GM21515 (cell line): ENCODE results near the gene TCEA2.

Experiments
- ATAC-seq: cut with Tn5 transposase; IDR thresholded peaks from one replicate; pipeline ENCODE4 v1.9.1; 2021; ENCODE audit not compliant: unreplicated experiment

TCEA2 gene

DNA sequence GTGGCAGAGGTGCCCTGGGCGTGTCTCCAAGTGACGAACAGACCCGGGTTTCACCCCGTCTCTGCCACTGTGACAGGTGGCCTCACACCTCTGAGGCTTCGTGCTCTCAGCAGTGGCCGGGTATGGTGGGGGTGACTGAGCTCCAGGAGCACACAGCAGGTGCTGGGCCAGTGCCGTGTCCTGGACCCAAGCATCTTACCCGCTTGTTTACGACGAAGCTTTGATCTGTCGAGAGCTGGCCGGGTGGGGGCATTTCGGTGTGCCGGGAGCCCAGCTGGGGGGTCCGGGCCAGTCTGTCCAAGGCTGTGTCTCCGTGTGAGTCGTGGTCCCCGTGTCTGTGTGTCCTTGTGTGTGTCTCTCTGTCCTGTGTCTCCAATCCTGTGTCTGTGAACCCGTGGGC lies 28.3 kb downstream of the TCEA2 start:
- no peak for ATAC-seq

DNA sequence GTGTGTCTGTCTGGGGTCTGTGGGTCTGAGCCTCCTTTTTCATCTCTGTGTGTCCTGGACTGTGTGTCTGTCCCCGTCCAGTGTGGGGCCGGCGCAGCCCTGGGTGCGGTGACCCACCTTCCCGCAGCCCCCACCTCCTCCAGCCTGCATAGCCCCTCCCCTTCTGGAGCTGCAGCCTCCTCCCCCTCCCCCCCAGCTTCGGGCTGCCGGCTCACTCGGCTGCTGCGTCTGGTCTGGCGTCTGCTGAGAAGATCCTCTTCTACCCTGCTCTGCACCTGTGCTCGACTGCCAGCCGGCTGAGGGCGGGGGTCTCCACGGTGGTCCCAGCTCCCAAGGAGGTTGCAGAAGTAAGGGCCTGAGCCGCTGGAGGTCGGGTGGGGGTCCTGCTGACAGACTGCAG lies 28.8 kb downstream of the TCEA2 start:
- no peak for ATAC-seq

DNA sequence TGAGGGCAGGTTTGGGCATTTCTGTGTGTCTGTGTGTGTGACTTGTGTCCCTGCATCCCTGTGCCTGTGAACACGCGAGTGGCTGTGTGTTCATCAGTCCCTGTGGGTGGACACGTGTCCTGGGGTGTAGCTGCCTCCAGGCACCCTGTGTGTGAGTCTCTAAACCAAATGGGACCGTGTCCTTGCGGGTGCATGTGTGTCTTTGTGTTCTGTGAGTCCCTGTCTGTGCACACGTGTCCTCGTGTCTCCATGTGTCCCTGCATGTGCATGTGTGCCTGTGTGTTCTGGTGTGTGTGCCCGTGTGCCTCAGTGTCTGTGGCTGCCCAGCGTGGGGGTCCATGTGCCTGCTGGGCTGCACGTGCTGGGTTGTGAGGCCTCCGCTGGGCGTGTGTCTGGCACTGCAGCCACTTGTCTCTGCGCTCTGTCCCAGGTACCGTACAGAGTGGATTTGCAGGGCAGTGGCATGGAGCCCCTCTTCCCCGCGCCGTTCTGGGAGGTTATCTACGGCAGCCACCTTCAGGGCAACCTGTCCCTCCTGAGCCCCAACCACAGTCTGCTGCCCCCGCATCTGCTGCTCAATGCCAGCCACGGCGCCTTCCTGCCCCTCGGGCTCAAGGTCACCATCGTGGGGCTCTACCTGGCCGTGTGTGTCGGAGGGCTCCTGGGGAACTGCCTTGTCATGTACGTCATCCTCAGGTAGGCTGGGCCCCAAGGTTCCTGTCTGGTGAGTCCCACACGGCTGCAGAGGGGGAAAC lies 29.4 kb downstream of the TCEA2 start:
- ATAC-seq = no peak

DNA sequence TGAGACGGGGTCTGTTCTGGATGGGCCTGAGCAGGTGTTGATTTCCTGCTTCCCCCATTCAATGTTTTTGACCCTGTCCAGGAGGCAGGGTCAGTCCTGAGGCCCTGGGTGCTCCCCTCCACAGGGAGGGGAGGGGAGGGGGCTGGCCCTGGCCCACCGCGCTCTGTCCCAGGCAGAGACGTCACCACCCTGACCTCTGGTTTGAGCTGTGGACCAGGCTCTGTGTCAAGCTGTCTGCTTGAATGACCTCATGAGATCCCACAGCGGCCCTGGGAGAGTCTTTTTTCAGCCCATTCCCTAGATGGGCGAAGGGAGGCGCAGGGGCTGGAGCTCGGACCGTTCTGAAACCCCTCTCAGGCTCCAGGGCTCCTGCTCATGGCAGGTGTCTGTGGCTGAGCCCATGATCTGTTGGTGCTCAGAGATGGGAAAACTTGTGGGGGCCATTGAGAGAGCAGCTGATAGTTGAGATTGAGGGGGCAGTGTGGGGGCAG lies 30.1 kb downstream of the TCEA2 start:
- no peak for ATAC-seq

DNA sequence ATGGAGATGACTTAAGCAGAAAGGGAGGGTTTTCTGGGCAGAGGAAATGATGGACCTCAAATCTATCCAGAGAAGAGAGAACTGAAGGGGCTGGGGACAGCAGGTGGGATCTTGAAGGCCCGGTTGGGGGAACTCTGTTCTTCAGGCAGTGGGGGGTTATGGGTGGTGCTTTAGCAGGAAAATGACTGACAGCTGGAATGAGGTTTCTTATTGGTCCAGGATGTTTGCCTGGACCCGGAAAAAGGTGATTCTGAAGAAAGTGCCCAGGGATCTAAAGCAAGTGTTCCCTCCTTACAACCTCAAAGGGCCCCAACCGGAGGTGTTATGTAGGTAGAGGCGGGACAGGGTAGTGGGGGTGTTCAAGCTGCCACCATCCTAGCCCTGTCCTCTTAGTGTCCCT lies 32.5 kb downstream of the TCEA2 start:
- no peak for ATAC-seq

DNA sequence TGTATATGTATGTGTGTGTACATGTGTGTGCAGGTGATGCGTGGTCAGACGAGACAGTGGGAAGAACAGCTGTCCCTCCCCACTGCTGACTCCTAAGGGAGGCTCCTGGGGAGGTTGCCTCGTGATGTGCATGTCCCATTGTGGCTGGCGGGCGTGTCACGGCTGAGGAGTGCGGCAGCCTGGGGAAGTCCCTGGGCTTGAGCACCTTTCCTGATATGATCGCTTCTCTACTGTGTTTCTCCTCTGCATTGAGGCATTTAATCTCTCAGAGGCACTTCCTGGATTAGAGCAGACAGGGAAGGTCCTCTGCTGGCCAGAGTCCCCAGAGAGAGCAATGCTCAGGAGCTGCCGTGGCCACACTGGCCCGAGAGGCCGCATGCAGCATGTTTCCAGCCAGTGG lies 32.9 kb downstream of the TCEA2 start:
- ATAC-seq = no peak

DNA sequence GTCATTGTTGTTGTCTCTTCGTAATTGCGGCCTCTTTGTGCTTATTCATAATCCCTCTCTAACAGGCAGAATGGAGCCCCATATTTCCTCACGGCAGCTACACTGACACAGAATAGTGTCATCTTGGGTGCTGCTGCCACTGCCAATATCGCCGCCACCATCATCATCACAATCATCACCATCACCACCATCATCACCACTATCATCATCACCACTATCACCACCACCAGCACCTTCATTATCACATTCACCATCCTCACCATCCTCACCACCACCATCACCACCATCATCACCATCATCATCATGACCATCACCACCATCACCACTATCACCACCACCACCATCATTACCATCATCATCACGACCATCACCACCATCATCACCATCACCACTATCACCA lies 33.5 kb downstream of the TCEA2 start:
- no peak for ATAC-seq

DNA sequence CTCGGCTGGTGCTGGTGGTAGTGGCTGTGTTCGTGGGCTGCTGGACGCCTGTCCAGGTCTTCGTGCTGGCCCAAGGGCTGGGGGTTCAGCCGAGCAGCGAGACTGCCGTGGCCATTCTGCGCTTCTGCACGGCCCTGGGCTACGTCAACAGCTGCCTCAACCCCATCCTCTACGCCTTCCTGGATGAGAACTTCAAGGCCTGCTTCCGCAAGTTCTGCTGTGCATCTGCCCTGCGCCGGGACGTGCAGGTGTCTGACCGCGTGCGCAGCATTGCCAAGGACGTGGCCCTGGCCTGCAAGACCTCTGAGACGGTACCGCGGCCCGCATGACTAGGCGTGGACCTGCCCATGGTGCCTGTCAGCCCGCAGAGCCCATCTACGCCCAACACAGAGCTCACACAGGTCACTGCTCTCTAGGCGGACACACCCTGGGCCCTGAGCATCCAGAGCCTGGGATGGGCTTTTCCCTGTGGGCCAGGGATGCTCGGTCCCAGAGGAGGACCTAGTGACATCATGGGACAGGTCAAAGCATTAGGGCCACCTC lies 35.5 kb downstream of the TCEA2 start:
- no peak for ATAC-seq

DNA sequence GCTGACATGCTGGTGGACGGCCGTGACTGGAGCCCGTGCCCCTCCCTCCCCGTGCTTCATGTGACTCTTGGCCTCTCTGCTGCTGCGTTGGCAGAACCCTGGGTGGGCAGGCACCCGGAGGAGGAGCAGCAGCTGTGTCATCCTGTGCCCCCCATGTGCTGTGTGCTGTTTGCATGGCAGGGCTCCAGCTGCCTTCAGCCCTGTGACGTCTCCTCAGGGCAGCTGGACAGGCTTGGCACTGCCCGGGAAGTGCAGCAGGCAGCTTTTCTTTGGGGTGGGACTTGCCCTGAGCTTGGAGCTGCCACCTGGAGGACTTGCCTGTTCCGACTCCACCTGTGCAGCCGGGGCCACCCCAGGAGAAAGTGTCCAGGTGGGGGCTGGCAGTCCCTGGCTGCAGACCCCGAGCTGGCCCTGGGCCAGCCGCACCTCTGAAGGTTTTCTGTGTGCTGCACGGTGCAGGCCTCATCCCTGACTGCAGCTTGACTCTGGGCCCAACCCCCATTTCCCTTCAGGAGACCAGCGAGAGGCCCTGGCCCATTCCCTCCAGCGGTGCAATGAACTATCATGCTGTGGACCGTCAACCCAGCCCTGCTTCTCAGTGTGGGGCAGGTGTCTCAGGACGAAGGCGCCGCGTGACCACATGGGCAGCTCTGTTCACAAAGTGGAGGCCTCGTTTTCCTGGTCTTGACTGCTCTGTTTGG lies 36.2 kb downstream of the TCEA2 start:
- no peak for ATAC-seq

DNA sequence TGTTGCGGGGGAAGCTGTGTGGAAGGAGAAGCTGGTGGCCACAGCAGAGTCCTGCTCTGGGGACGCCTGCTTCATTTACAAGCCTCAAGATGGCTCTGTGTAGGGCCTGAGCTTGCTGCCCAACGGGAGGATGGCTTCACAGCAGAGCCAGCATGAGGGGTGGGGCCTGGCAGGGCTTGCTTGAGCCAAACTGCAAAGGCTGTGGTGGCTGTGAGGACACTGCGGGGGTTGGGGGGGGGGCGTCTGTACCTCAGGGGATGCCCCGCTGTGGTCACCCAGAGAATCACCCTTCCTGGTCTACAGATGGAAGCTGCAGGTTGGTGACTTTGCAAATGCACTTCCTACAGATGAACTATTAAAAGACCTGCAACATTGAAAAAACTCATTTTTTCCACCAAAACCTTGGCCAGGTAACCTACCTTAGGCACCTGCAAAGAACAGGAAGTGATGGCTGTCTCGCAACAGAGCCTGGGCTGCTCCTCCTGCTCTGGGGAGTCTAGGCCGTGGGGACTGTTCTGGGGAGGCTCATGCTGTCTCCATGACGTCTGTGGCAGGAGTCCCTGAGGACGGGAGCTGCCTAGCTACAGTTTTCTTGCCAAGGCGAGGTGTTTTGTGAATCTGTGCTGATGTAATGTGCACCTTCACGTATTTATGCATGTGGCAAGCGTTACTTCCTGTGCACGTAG lies 37.0 kb downstream of the TCEA2 start:
- no peak for ATAC-seq

DNA sequence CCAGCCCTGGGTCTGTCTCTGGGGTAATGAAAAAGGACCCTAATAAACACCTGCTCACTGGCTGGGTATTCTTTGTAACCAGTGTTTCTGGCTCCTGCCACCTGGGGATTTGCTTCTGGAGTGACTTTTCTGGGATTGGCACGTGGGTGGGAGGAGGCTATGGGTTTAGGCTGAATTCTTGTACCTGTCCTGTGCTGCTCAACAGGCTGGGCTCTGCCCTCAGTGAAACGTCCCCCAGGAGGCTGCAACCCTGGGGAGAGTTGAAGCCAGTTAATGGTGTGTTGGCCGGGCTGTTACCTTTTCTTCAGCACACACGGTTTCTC lies 37.5 kb downstream of the TCEA2 start:
- ATAC-seq = no peak

DNA sequence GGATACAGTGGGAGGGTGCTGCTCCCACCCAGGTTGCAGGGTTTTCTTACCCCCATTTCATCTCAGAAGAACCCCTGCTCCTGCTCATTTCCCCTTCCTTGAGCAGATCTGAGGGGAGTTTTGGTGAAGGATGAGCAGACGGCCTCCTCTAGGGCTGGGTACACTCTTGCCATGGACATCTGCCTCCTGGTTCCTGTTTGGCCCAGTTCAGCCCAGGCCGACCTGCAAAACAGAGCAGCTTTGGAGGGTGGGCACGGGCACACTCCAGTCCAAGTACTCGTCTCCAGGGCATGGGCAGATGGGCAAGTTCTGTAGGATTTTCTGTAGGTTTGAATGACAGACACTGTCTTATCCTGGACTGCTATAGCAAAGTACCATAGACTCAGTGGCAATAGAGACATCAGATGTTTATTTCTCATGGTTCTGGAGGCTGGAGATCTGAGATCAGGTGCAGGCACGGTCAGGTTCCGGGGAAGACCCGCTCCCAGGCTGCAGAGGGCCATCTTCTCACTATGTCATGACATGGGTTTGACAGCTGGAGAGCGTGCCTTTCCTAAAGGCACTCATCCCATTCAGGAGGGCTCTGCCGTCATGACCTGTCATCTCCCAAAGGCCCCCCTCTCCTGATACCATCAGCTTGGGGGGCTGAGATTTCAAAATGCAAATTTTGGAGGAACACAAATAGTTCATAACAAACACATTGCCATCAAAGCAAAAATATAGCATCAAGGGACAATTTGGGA lies 38.1 kb downstream of the TCEA2 start:
- no peak for ATAC-seq

DNA sequence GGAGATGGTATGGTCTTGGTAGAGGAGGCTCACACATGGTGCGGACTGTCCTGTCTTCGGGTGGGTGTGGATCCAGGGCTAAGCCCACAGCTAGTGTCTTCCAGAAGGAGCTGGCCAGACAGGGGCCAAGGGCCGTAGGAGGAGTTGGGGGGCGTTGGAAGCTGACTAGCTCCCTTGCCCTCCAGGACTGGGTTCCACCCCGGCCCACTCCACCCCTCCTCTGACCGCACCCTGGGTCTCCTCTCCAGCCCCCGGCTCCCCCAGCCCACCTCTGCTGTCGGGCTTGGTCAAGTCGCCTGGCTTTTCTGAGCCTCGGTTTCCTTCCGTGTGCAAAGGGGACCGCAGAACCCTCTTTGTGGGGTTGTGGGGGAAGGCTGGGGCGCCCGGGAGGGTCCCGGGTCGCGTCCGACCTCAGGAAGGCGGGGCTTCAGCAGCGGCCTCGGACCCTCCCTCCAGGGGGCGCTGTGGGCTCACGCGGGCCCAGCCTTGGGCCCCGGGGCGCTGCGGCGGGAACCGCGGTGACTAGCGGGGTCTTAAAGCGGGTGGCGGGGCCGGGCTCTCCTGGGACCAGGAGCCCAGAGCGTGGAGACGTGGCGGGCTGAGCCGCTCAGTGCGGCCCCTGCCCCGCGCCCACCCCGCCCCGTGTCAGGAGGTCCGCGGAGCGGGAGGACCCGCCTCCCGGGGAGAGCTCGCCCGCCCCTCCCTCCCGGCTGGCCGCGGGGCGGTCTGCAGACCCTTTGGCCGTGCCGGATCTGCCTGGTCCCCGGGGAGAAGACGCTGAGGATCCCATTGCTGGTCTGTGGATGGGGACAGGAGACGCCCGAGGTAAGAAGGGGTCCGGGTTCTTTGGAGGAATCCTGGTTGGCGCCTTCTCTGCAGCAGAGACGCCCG lies 39.0 kb downstream of the TCEA2 start:
- no peak for ATAC-seq

DNA sequence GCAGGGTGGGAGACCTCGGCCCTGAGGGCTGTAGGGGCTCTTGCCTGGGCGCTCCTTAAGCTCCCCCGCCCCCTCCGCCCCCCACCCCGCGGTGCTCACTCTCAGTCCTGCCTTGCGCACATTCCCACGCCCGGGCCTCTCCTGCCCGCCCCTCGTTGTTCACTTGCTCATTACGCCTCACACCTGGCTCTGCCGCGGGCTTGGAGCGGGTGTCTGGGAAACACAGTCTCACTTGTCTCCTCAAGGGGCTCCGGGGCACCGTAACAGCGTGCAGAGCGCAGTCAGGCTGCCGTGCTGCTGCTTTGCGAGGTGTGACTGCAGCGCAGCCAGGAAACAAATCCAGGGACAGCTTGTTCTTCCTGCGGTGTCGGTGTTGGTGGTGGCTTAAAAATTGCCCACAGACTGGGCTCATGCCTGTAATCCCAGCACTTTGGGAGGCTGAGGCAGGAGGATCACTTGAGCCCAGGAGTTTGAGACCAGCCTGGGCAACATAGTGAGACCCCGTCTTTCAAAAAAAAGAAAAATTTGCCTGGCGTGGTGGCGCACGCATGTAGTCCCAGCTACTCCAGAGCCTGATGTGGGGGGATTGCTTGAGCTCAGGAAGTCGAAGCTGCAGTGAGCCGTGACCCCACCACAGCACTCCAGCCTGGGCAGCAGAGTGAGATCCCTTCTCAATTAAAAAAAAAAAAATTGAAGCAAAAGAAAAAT lies 39.8 kb downstream of the TCEA2 start:
- ATAC-seq = no peak

DNA sequence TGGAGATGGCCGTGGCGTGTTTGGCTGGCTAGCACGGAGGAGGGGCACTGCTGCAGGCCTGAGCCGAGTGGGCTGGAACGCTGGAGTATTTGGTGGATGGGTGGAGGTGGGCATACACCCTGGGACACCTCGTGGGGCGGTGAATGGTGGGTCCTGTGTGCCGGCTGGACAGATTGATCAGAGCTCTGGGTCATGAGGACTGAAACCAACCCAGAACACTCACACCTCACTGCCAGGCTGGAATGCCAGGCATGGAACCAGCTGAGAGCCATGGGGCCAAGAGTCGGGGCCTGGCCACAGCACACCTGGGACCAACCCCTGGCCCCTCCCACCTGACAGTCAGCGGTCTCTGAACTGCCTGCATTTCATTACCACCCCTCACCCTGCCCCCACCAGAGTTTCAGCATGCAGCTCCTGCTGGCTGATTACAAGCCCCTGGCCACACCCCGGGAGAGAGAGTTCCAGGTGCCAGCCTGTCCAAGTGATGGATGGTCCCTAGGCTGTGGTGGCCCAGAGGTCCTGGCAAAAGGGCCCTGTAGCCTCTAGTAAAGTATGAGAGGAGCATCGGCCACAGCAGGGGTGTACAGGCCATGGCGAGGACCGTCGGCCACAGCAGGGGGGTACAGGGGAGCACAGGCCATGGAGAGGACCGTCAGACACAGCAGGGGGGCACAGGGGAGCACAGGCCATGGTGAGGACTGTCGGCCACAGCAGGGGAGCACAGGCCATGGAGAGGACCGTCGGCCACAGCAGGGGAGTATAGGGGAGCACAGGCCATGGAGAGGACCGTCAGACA lies 41.1 kb downstream of the TCEA2 start:
- ATAC-seq = no peak

DNA sequence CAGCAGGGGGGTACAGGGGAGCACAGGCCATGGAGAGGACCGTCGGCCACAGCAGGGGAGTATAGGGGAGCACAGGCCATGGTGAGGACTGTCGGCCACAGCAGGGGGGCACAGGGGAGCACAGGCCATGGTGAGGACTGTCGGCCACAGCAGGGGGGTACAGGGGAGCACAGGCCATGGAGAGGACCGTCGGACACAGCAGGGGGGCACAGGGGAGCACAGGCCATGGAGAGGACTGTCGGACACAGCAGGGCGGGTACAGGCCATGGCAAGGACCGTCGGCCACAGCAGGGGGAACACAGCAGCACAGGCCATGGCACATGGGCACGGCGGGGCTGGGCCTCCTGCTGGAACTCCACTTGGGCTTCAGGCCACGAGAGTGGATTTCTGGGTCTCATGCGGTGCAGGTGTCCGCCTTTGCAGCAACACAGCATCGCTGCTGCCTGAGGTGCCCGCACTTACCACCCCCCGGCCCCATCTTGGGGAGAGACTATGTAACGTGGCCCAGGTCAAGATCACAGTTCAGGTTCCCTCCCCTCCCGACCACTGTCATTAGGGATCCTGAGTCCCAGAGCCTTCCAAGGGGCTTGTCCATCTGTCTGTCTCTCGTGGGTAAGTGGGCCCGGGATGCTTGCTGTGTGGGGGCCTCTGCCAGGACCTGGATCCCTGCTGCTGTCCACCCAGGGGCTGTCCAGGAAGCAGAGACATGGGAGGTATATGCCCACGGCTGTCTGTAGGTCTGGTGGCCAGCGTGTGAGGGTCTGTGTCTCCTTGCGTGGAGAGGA lies 41.9 kb downstream of the TCEA2 start:
- no peak for ATAC-seq

DNA sequence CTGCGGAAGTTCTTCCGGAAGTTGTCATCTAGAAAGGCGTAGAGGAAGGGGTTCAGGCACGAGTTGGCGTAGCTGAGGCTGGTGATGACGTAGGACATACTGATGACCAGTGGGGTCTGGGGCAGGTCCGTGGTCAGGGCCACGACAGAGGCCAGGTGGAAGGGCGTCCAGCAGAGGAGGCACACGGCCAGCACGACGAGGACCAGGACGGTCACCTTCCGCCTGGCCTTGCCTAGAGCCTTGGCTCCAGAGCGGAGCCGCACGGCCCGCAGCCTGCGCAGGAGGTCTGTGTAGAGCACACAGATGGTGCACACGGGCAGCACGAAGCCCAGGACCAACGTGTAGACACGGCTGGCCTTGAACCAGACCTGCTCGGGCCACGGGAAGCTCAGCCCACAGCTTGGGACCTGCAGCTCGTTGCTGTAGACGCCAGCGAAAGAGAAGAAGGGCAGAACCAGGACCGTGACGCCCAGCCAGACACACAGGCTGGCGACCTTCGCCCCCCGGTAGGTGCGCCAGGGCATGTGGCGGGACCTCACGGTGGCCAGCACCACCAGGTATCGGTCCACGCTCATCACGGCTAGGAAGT lies 42.9 kb downstream of the TCEA2 start:
- ATAC-seq = no peak
